GM21528 (cell line): ENCODE results near the gene THAP10.
"Not testable (repeated sequence)": the region's sequence is repeated elsewhere in the genome, so short reads cannot be mapped to it uniquely, and the experiment has no call there.

Experiments used
- ATAC-seq: cut with Tn5 transposase; IDR thresholded peaks from one replicate; pipeline ENCODE4 v1.9.1; 2021; ENCODE audit warnings: mild to moderate bottlenecking, moderate library complexity; ENCODE audit not compliant: unreplicated experiment, low FRiP score

THAP10 gene

GRCh38 chr15:70879401-70879800 lies 12.8 kb downstream of the THAP10 start:
- ATAC-seq = no peak

- no peak for ATAC-seq
Observed at GRCh38 chr15:70876683-70877082, 15.6 kb downstream of the THAP10 start.

DNA sequence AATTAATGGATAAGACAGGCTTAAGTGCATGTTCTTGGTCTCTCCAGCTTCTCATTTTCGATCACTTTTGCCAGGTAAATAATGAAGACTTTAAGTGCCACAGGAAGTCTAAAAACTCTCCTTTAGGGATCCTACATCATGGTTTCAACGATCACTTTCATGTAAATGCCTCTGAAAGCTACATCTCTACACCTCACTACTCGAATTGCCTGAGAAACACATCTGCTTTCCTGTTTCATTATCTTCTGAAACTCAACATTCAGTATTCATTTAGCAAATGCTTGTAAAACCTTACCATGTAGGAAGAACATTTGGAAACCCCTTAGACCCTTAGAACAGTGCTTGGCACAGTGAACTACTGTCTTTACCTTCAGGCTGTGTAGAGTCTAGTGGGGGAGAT lies 16.2 kb downstream of the THAP10 start:
- ATAC-seq = no peak

- ATAC-seq = no peak
Observed at GRCh38 chr15:70875001-70875782, 17.0 kb downstream of the THAP10 start.

DNA sequence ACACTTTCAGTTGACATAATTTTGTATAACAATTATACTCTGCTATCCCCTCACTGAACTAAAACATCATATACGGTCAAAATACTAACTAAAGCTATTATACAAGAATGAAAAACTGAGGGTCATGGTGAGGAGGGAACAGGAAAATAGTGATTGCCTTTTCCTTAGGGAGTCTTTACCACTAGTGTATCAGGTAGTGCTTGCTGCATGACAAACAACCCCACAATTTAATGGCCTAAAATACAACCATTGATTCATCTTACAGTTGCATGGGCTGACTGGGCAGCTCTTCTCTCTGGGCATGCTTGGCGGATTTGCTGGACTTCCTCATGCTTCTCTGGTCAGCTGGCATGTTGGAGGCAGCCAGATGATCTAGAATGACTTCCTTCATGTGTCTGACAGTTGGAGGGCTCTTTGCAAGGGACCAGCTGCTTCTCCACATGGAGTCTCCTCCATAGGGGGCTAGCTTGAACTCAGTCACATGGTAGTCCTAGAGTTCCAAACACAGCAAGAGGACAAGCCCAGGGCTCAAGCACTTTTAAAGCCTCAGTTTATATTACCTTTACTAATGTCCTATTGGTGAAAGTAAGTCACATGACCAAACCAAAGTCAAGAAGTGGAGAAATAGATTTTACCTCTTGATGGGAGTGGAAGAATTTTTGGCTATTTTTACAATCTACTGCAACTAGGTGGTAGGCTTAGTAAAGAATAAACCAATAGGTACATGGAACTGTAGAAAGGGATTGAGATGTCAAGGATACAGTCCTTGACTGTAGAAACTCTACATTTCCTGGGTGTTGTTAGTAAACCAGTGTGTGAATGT lies 18.8 kb downstream of the THAP10 start:
- ATAC-seq = no peak

DNA sequence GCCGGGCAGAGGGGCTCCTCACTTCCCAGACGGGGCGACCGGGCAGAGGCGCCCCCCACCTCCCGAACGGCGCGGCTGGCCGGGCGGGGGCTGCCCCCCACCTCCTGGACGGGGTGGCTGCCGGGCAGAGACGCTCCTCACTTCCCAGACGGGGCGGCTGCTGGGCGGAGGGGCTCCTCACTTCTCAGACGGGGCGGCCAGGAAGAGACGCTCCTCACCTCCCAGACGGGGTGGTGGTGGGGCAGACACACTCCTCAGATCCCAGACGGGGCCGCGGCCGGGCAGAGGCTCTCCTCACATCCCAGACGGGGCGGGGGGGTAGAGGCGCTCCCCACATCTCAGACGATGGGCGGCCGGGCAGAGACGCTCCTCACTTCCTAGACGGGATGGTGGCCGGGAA lies 20.7 kb downstream of the THAP10 start:
- not testable (repeated sequence) for ATAC-seq

- ATAC-seq = no peak
Observed at GRCh38 chr15:70870051-70870450, 22.2 kb downstream of the THAP10 start.

DNA sequence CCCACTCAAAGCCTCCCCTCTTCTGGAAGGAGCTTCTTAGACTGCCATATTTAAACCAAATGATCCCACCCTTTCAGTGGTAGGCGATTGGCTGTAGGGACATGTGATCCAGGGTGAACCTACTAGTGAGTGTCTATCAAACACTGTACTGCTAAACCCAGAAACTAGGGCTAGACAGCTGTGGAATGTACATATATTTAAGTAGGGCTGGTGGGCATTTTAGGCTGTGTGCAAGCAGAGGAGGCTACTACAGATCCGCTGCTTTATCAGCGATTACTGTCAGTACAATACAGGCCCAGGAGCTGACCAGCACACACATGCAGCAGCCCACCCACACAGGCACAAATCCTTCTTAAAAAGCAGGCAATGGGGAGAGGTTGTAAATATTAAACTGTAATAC lies 22.9 kb downstream of the THAP10 start:
- ATAC-seq = no peak

DNA sequence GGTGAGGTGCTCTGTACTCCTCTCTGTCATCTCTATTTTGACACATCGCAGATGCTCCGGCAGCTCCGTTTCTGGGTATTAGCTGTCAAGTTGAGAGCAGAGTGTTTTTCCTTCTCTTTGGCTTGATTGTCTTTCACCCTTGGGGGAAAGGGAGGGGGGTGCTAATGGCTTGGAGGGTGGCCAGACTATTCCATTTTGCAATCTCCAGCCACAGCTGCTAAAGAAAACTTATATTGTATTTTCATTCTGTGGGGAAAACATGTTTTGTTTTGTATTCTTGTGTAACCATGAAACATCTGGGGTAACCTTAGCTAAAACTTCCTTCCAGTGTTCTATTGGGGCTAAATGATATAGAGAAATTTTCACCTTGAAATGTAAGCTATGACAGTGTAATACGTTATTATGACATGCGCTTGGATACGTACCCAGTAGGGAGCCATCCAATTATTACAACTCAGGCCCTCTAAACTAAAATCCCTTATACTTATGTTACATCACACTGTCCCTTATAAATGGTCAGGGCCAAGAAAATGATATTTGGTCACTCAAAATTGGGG lies 24.2 kb downstream of the THAP10 start:
- no peak for ATAC-seq

DNA sequence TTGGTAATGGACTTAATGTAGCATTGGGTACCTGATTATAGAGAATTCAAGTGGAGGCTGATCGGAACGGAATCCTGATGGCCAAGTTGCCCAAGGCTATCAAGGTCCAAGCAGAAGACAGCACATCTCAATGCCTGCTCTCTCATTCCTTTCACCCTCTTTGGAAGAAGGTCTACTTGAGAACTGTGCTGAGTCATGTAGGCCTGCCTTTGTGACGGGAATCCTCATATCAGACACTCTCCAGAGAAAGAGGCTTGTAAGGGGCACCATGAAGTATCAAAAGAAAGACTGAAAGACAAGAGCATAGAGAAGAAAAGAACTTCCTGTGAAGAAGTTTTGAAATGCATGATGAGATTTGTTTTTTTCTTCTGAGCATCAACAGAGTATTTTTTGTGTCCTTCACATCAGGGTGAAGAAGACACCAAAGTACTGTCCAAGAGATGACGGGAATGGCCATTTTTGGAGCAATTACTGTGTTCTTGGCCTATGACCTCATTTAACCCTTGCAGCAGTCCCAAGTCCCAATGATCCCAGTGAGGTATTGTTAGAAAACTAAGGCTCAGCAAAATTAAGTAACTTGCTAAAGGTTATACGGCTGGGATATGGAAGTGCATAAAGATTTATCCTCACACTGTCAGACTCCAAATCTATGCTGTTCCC lies 25.1 kb downstream of the THAP10 start:
- ATAC-seq = no peak

DNA sequence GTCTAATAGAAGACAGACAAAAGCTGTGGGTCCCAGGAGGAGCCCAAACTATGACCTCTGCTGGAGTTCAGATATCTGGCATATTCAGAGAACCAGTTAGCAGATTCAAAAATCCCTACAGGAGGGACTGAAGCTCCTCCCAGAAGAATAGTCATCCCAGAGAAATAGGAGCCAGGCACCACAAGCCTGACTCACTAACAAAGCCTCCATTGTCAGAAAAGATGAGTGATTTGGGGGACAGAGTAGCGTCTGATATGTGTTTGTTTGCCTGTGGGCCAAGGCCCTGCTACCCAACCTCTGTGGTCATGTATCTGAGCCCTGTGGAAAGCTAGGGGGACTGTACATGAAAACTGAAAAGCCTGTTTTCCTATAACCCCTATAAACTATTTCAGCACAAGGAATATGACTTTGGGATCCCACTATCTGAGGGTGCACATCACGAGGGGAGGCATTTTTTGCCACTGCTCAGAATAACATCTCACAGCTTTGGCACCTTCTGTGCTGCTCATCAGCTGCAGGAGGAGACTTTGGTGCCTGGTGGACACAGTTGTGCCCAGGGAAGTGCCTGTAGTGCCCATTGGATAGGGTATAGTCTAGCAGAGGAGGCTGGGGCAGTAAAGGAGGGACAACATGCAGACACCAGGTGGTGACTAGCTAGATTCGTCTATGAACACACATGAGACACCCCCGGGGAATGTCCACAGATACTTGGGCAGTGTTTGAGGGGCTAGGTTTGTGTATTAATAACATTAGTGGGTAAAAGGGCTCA lies 28.6 kb downstream of the THAP10 start:
- no peak for ATAC-seq

DNA sequence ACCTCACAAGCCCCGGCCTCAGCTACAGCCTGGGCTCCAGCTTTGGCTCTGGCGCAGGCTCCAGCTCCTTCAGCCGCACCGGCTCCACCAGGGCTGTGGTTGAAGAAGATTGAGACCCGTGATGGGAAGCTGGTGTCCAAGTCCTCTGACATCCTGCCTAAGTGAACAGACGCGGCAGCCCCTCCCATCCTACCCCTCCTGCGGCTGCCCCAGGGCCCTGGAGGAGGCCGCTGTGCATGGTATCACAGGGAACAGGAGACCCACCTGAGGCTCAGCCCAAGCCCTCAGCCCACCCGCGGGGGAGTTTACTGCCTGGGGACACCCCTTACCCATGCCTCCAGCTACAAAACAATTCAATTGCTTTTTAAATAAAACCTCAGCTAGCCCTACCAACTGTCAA lies 32.2 kb downstream of the THAP10 start:
- no peak for ATAC-seq

- no peak for ATAC-seq
Observed at GRCh38 chr15:70859322-70859908, 32.8 kb downstream of the THAP10 start.

DNA sequence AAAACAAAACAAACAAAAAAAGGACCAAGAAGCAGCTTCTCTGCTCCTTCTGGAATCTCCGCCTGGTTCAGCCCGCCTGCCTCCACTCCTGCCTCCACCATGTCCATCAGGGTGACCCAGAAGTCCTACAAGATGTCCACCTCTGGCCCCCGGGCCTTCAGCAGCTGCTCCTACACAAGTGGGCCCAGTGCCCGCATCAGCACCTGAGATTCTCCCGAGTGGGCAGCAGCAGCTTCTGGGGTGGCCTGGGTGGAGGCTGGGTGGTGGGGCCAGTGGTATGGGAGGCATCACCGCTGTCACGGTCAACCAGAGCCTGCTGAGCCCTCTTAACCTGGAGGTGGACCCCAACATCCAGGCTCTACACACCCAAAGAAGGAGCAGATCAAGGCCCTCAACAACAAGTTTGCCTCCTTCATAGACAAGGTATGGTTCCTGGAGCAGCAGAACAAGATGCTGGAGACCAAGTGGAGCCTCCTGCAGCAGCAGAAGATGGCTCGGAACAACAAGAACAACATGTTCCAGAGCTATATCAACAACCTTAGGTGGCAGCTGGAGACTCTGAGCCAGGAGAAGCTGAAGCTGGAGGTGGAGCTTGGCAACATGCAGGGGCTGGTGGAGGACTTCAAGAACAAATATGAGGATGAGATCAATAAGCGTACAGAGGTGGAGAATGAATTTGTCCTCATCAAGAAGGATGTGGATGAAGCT lies 33.5 kb downstream of the THAP10 start:
- ATAC-seq = not testable (repeated sequence)

- no peak for ATAC-seq
Observed at GRCh38 chr15:70857562-70858285, 34.5 kb downstream of the THAP10 start.

DNA sequence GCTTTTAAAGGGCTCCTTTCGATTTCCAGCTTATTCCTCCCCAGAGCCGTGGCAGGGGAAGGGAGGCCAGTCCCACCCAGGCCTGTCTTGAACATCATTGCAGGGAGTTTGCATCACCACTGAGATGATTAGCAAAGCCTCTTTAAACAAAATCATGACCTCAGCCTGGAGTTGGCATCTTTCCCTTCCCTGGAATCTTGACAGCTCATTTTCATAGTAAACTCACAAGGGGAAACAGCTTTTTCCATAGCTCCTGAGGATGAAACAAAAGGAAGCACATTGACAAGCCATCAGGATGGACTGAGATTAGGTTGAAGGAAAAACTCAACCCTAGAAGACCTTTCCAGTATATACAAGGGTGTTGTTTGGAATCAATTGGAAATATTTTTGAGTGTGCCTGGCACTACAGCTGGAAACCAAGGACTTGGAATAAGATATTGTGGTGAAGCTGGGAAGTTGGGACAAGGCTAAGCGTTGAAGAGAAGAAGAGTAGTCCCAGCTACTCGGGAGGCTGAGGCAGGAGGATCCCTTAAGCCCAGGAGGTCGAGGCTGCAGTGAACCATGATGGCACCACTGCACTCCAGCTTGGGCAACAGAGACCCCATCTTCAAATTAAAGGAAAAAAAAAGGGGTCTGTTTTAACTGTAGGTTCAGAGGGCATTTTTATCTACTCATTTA lies 35.2 kb downstream of the THAP10 start:
- ATAC-seq = no peak

- ATAC-seq = no peak
Observed at GRCh38 chr15:70856177-70856883, 35.9 kb downstream of the THAP10 start.
